Measurements from ENCODE around the gene NTRK3. TPM values are rescaled to one million over a fixed set of nuclear protein-coding genes. Genes with fewer than 3 reads are reported as not detected.

NTRK3 gene
- total RNA-seq, 1 experiment from 2014 or later = not detected

DNA sequence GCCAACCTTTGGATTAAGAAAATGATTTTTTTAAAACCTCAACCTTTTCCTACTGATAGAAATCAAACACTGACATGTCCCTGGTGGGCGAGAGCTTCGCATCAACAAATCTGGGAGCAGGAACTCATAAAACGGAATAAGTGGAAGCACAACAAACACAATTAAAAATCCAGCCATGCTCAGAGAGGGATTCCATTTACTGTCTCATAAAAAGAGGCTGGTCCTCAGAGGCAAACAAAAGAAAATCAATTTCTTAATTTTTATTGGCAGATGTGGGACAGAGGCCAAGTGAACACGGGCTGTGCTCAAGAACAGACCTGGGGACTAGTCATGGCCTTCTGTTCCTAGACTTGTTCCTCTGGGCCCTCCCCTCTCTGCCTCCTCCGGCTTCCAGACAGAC, 214.5 kb downstream of the NTRK3 start:
- peaks cover 35% of the 10 kb centered on the region for H3K9me3 Mint-ChIP-seq (ENCODE audit: unreplicated experiment)
- H3K4me3 Mint-ChIP-seq (ENCODE audit: unreplicated experiment) = no peak overlapping the region
- ChIA-PET CTCF (no interaction called here), POLR2A (no interaction called here)
- intact Hi-C loops (cut with micrococcal nuclease) = no loop called here
- H3K27me3 Mint-ChIP-seq (ENCODE audit: insufficient read depth, unreplicated experiment) = no peaks in the 10 kb centered on the region
- no peak overlapping the region for H3K27ac Mint-ChIP-seq (ENCODE audit: low read depth, unreplicated experiment)
- TF ChIP-seq, protein P1, sequence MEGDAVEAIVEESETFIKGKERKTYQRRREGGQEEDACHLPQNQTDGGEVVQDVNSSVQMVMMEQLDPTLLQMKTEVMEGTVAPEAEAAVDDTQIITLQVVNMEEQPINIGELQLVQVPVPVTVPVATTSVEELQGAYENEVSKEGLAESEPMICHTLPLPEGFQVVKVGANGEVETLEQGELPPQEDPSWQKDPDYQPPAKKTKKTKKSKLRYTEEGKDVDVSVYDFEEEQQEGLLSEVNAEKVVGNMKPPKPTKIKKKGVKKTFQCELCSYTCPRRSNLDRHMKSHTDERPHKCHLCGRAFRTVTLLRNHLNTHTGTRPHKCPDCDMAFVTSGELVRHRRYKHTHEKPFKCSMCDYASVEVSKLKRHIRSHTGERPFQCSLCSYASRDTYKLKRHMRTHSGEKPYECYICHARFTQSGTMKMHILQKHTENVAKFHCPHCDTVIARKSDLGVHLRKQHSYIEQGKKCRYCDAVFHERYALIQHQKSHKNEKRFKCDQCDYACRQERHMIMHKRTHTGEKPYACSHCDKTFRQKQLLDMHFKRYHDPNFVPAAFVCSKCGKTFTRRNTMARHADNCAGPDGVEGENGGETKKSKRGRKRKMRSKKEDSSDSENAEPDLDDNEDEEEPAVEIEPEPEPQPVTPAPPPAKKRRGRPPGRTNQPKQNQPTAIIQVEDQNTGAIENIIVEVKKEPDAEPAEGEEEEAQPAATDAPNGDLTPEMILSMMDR (IDR thresholded peaks at IDR 0.05; ENCODE audit: unreplicated experiment) = no peak
- H3K36me3 Mint-ChIP-seq (ENCODE audit: insufficient read depth, unreplicated experiment) = no peaks in the 10 kb centered on the region
- no peaks in the 10 kb centered on the region for H3K4me1 Mint-ChIP-seq (ENCODE audit: insufficient read depth, unreplicated experiment)
- no peak for DNase-seq (ENCODE audit: unreplicated experiment)
- no TSS peak for BruUV-seq (replicated peaks)

DNA sequence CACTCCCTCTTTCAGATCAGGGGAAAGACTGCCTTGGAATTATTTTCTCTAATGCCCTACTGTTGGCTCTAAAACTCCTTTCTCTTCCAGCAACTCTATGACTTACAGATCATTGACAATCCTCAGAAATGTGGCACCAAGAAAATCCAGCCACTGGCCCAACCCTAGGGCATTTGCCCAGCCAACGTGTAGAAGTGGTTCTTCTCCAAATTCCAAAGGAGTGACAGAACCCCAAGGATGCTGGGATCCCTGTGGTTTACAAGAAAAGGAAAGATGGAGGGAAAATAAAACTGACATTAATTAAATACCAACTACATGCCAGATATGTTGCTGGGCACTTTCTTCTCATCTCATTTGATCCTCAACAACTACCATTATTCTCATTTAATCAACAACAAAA, 216.0 kb downstream of the NTRK3 start:
- ChIA-PET CTCF (no interaction called here), POLR2A (no interaction called here)
- intact Hi-C loops (cut with micrococcal nuclease) = no loop called here
- TF ChIP-seq, protein P1 (IDR thresholded peaks at IDR 0.05; ENCODE audit: unreplicated experiment) = no peak
- Mint-ChIP-seq H3K9me3 (ENCODE audit: unreplicated experiment) (peaks cover 35% of the 10 kb centered on the region), H3K4me3 (ENCODE audit: unreplicated experiment) (no peak overlapping the region), H3K27ac (ENCODE audit: low read depth, unreplicated experiment) (no peak overlapping the region), H3K4me1 (ENCODE audit: insufficient read depth, unreplicated experiment) (no peaks in the 10 kb centered on the region), H3K27me3 (ENCODE audit: insufficient read depth, unreplicated experiment) (no peaks in the 10 kb centered on the region), H3K36me3 (ENCODE audit: insufficient read depth, unreplicated experiment) (no peaks in the 10 kb centered on the region)
- DNase-seq (ENCODE audit: unreplicated experiment) = no peak
- BruUV-seq (replicated peaks) = no TSS peak

DNA sequence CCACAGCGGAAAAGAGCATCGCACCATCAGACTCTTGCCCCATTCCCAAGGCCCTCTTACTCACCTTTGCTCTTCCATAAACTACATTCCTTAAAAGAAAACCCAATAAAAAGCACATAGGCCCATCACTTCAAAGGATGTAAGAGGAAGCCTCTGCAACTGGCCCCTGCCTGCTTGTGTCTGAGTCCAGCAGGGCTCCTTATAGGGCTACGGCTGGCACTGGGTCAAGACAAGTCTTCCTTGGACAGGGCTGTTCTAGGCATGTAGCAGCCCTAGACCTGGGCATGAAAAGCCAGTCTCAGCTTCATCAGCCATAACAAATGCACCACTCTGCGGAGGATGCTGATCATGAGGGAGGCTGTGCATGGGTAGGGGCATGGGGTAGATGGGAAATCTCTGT, 218.3 kb downstream of the NTRK3 start:
- ChIA-PET POLR2A (no interaction called here), CTCF (no interaction called here)
- peaks cover 34% of the 10 kb centered on the region for H3K9me3 Mint-ChIP-seq (ENCODE audit: unreplicated experiment)
- H3K27ac Mint-ChIP-seq (ENCODE audit: low read depth, unreplicated experiment) = no peak overlapping the region
- intact Hi-C loops (cut with micrococcal nuclease) = no loop called here
- no peaks in the 10 kb centered on the region for H3K36me3 Mint-ChIP-seq (ENCODE audit: insufficient read depth, unreplicated experiment)
- H3K4me3 Mint-ChIP-seq (ENCODE audit: unreplicated experiment) = no peak overlapping the region
- no peaks in the 10 kb centered on the region for H3K4me1 Mint-ChIP-seq (ENCODE audit: insufficient read depth, unreplicated experiment)
- DNase-seq (ENCODE audit: unreplicated experiment) = no peak
- TF ChIP-seq, protein P1 (IDR thresholded peaks at IDR 0.05; ENCODE audit: unreplicated experiment) = no peak
- no peaks in the 10 kb centered on the region for H3K27me3 Mint-ChIP-seq (ENCODE audit: insufficient read depth, unreplicated experiment)
- no TSS peak for BruUV-seq (replicated peaks)

DNA sequence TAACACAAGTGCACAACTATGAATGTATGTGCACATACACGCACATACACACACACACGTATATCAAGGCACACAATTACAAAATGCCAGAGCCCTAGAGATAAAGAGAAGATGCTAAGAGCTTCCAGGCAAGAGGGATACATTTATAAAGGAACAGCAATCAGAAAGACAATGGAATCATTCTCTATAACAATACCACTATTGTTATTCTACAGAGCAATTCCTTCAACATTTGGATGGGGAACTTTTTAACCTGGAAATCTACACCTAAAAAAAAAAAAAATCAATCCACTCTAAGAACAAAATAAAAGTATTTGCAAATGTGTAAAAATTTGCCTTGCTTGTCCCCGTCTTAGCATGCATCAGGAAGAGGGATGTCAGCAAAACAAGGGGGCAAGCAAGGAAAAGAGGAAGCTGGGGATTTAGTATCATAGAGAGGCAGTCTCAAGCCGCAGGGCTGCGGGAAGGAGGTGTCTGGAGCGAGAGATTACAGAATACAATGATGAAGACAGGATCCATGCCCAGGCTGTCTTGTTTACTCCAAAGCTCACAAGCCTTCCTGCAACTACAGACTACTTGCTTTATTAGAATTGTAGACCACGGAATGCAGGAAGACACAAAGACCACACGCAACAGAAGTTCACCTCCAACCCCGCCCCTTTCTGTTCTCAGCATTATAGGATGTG, 220.2 kb downstream of the NTRK3 start:
- ChIA-PET CTCF (interaction anchor here (0.6 kb wide), 1 partner anchor 565 kb away, joined by 3 read pairs; no protein-coding TSS in a partner anchor), POLR2A (no interaction called here)
- Mint-ChIP-seq H3K36me3 (ENCODE audit: insufficient read depth, unreplicated experiment) (no peaks in the 10 kb centered on the region), H3K9me3 (ENCODE audit: unreplicated experiment) (peaks cover 32% of the 10 kb centered on the region), H3K4me3 (ENCODE audit: unreplicated experiment) (no peak overlapping the region), H3K4me1 (ENCODE audit: insufficient read depth, unreplicated experiment) (no peaks in the 10 kb centered on the region), H3K27ac (ENCODE audit: low read depth, unreplicated experiment) (no peak overlapping the region), H3K27me3 (ENCODE audit: insufficient read depth, unreplicated experiment) (no peaks in the 10 kb centered on the region)
- intact Hi-C loops (cut with micrococcal nuclease) = no loop called here
- TF ChIP-seq, protein P1 (IDR thresholded peaks at IDR 0.05; ENCODE audit: unreplicated experiment) = no peak
- DNase-seq (ENCODE audit: unreplicated experiment) = no peak
- BruUV-seq (replicated peaks) = no TSS peak

Data from MCF 10A (cell line).